ENCODE data around the gene LYRM2.
A peak's percentile ranks its signal among the peaks of the same experiment; 100 is the strongest.
"Not testable (repeated sequence)": the region's sequence is repeated elsewhere in the genome, so short reads cannot be mapped to it uniquely, and the experiment has no call there.

Gene LYRM2

DNA sequence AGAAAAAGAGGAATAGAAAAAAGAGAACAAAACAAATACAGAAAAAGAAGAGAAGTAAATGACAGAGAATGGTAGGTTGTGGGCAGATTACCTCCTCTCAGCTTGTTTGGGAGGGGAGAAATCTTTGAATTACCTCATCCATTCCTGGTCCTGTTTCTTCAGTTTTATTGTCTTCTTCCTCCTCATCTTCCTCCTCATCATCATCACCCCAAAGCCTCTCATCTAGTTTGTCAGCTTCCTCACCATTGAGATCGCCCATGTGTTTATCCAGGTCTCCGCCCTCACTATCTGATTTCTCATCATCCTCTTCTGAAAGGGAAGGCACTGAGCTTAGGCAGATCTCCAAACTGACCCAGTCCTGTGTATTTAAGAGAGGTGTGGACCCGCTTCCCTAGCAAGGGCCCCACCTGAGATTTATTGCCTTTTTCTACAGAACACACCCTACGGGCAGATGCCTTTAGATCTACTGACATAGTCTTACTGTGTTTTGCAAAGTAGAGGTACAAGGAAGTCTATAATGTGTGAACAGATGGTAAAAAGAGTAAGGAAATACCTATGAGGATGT is 24.2 kb upstream of the LYRM2 start:
- Mint-ChIP-seq H3K36me3 (ENCODE audit: low read depth) (peaks cover 35% of the 10 kb centered on the region), H3K27me3 (ENCODE audit: low read depth) (no peaks in the 10 kb centered on the region), H3K4me3 (no peak overlapping the region), H3K27ac (no peak overlapping the region), H3K4me1 (ENCODE audit: low read depth) (no peaks in the 10 kb centered on the region), H3K9me3 (no peaks in the 10 kb centered on the region)

DNA sequence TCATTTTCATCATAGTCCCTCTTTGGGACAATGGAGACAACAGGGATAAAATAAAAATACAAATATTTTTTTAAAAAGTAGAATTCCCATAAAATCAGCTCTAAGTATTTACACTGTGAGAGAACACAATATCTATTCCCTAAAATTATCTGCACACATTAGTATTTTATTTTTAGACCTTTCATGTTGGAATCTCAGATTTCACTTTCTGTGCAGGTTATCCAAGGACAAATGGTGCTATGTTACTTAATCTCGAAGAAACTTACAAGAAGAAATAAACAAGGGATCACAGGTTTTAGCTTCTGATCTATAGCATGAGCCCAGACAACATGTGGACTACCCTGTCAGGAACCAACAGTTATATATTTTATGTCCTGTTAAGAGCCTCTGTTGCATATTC is 23.0 kb upstream of the LYRM2 start:
- H3K36me3 Mint-ChIP-seq (ENCODE audit: low read depth) = peaks cover 39% of the 10 kb centered on the region
- H3K27me3 Mint-ChIP-seq (ENCODE audit: low read depth) = no peaks in the 10 kb centered on the region
- no peak overlapping the region for H3K27ac Mint-ChIP-seq
- no peaks in the 10 kb centered on the region for H3K4me1 Mint-ChIP-seq (ENCODE audit: low read depth)
- H3K4me3 Mint-ChIP-seq = no peak overlapping the region
- no peaks in the 10 kb centered on the region for H3K9me3 Mint-ChIP-seq

DNA sequence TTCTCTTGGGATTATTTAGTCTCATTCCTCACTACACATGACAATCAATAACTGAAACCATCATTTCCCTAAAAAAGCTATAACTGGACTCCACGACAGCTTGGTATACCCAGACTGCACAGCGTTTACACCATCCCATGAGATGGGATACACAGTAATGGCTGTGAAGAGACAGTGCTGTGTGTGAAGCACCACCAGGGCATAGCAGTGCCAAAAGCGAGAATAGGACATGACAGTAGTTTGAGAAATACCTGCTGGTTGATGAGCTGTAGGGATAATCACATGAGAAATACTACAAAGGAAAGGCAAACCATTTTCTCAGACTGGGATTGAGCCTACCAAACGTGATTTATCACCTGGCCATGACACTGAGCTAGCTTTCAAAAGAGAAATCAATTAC is 22.4 kb upstream of the LYRM2 start:
- H3K27ac Mint-ChIP-seq = no peak overlapping the region
- no peaks in the 10 kb centered on the region for H3K9me3 Mint-ChIP-seq
- no peak overlapping the region for H3K4me3 Mint-ChIP-seq
- H3K27me3 Mint-ChIP-seq (ENCODE audit: low read depth) = no peaks in the 10 kb centered on the region
- H3K36me3 Mint-ChIP-seq (ENCODE audit: low read depth) = peaks cover 40% of the 10 kb centered on the region
- no peaks in the 10 kb centered on the region for H3K4me1 Mint-ChIP-seq (ENCODE audit: low read depth)

DNA sequence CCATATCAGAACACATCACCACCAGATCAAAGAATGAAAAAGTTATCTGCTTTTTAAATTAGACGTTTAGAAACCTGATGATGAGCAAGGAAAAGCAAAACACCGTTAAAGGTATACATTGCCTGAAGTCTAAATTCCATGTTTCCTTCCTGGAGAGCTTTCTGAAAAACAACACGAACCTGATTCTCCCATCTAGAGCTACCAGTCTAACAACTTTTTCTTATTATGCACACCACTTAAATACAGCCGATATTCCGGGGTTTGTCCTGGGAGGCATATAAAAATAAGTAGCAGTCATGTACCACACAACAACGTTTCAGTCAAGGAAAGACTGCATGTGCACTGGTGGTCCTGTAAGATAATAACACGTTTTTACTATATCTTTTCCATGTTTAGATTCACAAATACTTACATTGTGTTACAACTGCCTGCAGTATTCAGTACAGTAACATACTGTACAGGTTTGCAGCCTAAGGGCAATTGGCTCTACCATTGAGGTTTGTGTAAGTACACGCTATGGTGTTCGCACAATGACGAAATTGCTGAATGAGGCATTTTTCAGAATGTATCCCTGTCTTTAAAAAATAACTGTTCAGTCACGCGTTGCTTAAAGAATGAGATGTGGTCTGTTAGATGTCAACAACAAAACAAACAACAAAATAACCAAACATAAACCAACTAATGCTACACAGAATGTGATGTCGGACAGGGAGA is 19.1 kb upstream of the LYRM2 start:
- Mint-ChIP-seq H3K4me1 (ENCODE audit: low read depth) (no peaks in the 10 kb centered on the region), H3K4me3 (no peak overlapping the region), H3K9me3 (no peaks in the 10 kb centered on the region), H3K27ac (no peak overlapping the region), H3K27me3 (ENCODE audit: low read depth) (no peaks in the 10 kb centered on the region), H3K36me3 (ENCODE audit: low read depth) (peaks cover 49% of the 10 kb centered on the region)

DNA sequence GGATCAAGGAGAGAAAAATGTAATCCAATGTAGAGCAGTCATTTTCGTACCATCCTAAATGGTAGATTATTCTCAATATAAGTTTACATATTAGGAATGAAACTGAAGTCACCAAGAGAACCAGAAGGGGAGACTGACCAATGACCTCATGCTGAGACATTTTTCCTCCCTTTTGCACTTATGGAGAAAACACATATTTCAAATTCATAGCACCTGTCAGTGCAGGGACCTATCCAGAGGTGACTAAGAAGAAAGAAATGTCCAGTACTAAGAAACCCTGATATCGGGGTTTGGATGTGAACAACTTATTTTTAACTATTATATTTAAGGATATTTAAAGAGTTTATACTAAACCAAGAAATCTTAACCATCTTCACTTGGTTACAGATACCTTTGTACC is 16.6 kb upstream of the LYRM2 start:
- no peaks in the 10 kb centered on the region for H3K27me3 Mint-ChIP-seq (ENCODE audit: low read depth)
- H3K9me3 Mint-ChIP-seq = no peaks in the 10 kb centered on the region
- no peak overlapping the region for H3K27ac Mint-ChIP-seq
- peaks cover 41% of the 10 kb centered on the region for H3K36me3 Mint-ChIP-seq (ENCODE audit: low read depth)
- no peaks in the 10 kb centered on the region for H3K4me1 Mint-ChIP-seq (ENCODE audit: low read depth)
- H3K4me3 Mint-ChIP-seq = no peak overlapping the region

DNA sequence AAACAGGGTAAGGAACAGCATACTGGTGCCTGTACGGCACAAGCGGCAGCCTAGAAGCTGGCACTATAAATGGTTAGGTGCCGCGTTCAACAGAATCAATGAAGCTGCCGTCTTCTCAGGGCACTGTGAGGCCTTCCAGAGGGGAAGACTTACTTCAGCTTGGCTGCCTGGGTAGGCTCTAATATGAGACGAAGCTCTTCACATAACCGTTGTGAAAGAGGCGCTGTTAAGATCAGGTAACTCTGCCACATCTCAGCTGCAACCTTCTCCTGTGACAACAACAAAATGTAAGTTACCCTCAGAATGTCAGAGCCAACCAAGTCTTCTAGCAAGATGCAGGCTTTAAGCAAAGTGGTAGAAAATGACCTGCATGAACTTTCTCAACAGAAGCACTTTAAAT is 12.0 kb upstream of the LYRM2 start:
- Mint-ChIP-seq H3K4me3 (no peak overlapping the region), H3K27ac (no peak overlapping the region), H3K36me3 (ENCODE audit: low read depth) (peaks cover 41% of the 10 kb centered on the region), H3K9me3 (no peaks in the 10 kb centered on the region), H3K27me3 (ENCODE audit: low read depth) (no peaks in the 10 kb centered on the region), H3K4me1 (ENCODE audit: low read depth) (peaks cover 2% of the 10 kb centered on the region)

DNA sequence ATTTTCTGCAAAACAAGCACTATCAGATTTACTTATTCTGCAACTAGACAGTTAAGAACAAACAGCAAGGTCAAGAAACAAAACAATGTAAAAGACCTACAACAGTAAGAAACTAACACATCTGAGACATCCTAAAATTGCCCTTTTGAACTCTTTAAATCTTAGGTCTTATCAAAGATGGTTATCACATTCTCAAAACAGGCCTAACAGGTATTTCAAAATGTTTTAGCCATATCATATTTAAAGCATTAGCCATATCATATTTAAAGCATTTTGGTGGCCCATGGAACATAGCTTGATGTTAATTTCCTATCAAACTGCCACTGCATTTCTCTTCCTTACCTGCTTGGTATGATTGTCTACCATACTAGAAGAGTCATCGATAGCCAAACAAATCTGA is 11.1 kb upstream of the LYRM2 start:
- H3K9me3 Mint-ChIP-seq = no peaks in the 10 kb centered on the region
- peaks cover 5% of the 10 kb centered on the region for H3K4me1 Mint-ChIP-seq (ENCODE audit: low read depth)
- H3K36me3 Mint-ChIP-seq (ENCODE audit: low read depth) = peaks cover 40% of the 10 kb centered on the region
- no peak overlapping the region for H3K4me3 Mint-ChIP-seq
- H3K27me3 Mint-ChIP-seq (ENCODE audit: low read depth) = no peaks in the 10 kb centered on the region
- no peak overlapping the region for H3K27ac Mint-ChIP-seq

DNA sequence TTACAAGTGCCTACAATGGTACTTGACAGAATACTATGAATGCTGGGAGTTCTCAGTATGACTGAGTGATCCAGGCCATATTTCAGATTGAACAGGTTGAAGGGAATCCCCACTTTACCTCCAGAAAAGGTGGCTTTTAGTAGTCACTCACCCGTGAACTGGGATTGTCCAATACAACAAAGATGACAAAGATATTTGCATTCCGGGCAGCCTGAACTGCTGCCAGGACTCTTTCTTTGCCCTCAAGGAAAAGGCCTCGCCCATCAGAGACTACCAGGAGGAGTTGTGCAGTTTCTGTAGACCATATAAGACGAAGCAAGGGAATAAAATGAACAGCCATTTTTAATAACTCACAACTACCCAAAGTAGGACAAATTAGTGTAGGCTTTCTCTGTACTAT is 6.3 kb upstream of the LYRM2 start:
- Mint-ChIP-seq H3K4me3 (no peak overlapping the region), H3K27ac (no peak overlapping the region), H3K27me3 (ENCODE audit: low read depth) (no peaks in the 10 kb centered on the region), H3K4me1 (ENCODE audit: low read depth) (peaks cover 10% of the 10 kb centered on the region), H3K9me3 (no peaks in the 10 kb centered on the region), H3K36me3 (ENCODE audit: low read depth) (peaks cover 45% of the 10 kb centered on the region)

DNA sequence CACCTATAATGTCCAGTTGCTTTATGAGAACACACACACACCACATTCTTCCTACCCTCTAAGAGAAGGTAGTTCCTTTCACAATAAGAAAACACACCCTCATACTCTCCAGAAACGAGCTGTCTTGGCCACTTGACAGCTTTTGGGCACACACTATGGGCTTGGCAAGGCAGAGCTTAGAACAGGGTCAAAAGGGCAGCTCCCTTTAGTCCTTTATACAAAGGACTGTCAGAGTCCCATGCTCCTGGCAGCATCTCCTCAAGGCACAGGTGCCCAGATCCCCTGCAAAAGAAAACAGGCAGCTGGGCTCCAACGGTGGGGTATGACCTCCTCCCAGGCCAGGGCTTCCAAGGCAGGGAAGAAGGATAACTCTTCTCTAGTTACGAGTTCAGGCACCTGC is 4.9 kb upstream of the LYRM2 start:
- Mint-ChIP-seq H3K27me3 (ENCODE audit: low read depth) (no peaks in the 10 kb centered on the region), H3K36me3 (ENCODE audit: low read depth) (peaks cover 46% of the 10 kb centered on the region), H3K27ac (no peak overlapping the region), H3K9me3 (no peaks in the 10 kb centered on the region), H3K4me1 (ENCODE audit: low read depth) (peaks cover 19% of the 10 kb centered on the region), H3K4me3 (no peak overlapping the region)

DNA sequence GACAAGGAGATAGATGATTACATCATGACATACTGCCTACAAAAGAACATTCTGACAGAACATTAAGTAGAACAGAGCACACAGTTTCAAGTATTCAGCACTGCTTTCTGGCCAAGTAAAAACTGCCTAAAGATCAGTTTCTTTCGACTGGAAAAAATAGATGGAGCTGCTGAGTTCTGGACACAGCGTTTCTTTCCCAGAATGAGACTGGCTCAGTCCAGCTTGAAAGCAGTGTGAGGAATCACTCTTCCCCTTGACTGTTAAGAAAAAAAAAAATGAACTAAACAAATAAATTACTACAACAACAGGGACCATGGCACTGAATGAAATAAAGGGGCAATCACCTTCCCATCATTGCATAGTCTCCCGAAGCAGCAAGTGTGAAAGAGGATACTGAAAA is 4.4 kb upstream of the LYRM2 start:
- no peaks in the 10 kb centered on the region for H3K27me3 Mint-ChIP-seq (ENCODE audit: low read depth)
- H3K27ac Mint-ChIP-seq = no peak overlapping the region
- no peaks in the 10 kb centered on the region for H3K9me3 Mint-ChIP-seq
- no peak overlapping the region for H3K4me3 Mint-ChIP-seq
- H3K4me1 Mint-ChIP-seq (ENCODE audit: low read depth) = peaks cover 19% of the 10 kb centered on the region
- peaks cover 48% of the 10 kb centered on the region for H3K36me3 Mint-ChIP-seq (ENCODE audit: low read depth)

DNA sequence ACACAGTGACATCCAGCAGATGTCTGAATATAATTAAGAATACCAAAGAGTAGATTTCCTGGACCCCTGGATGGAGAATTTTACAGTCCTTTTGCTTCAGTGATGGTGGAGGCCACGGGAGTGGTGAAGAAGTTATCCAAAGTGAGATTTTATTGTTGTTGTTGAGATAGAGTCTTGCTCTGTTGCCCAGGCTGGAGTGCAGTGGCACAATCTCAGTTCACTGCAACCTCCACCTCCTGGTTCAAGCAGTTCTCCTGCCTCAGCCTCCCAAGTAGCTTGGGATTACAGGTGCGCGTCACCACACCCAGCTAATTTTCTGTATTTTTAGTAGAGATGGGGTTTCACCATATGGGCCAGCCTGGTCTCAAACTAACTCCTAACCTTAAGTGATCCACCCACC is 3.0 kb upstream of the LYRM2 start:
- H3K9me3 Mint-ChIP-seq; H3K27ac Mint-ChIP-seq; H3K27me3 Mint-ChIP-seq (ENCODE audit: low read depth); H3K4me3 Mint-ChIP-seq: not testable (repeated sequence)
- peaks cover 46% of the 10 kb centered on the region for H3K36me3 Mint-ChIP-seq (ENCODE audit: low read depth)
- peaks cover 21% of the 10 kb centered on the region for H3K4me1 Mint-ChIP-seq (ENCODE audit: low read depth)

DNA sequence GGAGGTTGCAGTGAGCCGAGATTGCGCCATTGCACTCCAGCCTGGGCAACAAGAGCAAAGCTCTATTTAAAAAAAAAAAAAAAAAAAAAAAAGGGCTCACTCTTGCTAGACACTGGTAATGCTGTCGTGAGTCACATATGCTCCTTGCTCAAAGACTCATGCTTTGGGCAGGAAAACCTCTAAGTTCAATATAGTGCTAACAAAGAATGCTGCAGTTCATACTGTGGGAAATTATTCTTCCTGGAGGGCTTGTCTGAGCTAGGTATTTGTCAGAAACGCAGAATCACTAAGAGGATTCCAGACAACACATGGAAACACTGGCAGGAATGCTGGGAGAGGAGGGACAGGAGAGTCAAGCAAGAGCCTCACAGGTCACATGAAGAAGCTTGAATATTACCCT is 2.3 kb upstream of the LYRM2 start:
- Mint-ChIP-seq H3K36me3 (ENCODE audit: low read depth) (peaks cover 48% of the 10 kb centered on the region), H3K4me1 (ENCODE audit: low read depth) (peaks cover 24% of the 10 kb centered on the region), H3K9me3 (no peaks in the 10 kb centered on the region), H3K27me3 (ENCODE audit: low read depth) (no peaks in the 10 kb centered on the region), H3K27ac (peak overlapping the region; percentile 22), H3K4me3 (no peak overlapping the region)

DNA sequence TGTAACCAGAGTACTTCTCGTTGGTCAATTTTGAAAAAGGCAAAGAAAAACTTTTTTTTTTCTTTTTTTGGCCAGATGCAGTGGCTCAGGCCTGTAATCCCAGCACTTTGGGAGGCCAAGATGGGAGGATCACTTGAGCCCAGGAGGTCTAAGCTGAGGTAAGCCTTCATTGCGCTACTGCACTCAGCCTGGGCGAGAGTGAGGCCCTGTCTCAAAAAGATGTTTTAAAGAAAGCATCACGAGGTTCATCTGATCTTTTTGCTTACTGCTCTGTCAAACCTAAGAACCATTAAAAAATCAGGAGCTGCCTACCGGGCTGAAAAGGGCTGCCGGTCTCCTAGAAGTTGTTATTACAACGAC is 607 bp downstream of the LYRM2 start:
- H3K27me3 Mint-ChIP-seq (ENCODE audit: low read depth) = no peaks in the 10 kb centered on the region
- peaks cover 45% of the 10 kb centered on the region for H3K36me3 Mint-ChIP-seq (ENCODE audit: low read depth)
- H3K4me1 Mint-ChIP-seq (ENCODE audit: low read depth) = peaks cover 19% of the 10 kb centered on the region
- peak overlapping the region; percentile 93 for H3K4me3 Mint-ChIP-seq
- peak overlapping the region; percentile 98 for H3K27ac Mint-ChIP-seq
- no peaks in the 10 kb centered on the region for H3K9me3 Mint-ChIP-seq

DNA sequence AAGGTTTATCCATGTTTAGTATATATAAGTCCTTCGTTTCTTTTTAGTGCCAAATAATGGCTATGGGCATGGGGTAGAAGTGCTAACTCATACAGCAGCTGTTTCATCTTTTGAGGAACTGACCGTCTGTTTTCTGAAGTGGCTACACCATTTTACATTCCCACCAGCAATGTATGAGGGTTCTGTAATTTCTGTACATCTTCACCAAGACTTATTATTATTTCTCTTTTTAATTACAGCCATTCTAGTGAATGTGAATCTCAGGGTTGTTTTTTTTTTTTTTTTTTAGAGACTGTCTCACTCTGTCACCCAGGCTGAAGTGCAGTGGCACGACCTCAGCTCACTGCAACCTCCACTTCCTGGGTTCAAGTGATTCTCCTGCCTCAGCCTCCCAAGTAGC is 2.1 kb downstream of the LYRM2 start:
- H3K27ac Mint-ChIP-seq; H3K27me3 Mint-ChIP-seq (ENCODE audit: low read depth); H3K9me3 Mint-ChIP-seq: not testable (repeated sequence)
- Mint-ChIP-seq H3K4me3 (peak overlapping the region; percentile 2), H3K36me3 (ENCODE audit: low read depth) (peaks cover 43% of the 10 kb centered on the region), H3K4me1 (ENCODE audit: low read depth) (peaks cover 19% of the 10 kb centered on the region)

DNA sequence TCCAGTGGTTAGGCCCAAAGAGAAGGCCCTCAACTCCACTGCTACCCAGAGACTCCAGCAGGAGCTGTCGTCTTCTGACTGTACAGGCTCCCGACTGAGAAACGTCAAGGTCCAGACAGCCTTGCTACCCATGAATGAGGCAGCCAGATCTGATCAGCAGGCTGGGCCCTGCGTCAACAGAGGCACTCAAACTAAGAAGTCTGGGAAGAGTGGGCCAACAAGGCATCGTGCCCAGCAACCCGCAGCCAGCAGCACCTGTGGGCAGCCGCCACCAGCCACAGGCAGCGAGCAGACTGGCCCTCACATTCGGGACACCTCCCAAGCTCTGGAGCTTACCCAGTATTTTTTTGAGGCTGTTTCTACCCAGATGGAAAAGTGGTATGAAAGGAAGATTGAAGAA is 8.1 kb downstream of the LYRM2 start:
- Mint-ChIP-seq H3K27me3 (ENCODE audit: low read depth) (no peaks in the 10 kb centered on the region), H3K36me3 (ENCODE audit: low read depth) (peaks cover 18% of the 10 kb centered on the region), H3K27ac (no peak overlapping the region), H3K4me3 (no peak overlapping the region), H3K9me3 (no peaks in the 10 kb centered on the region), H3K4me1 (ENCODE audit: low read depth) (peaks cover 3% of the 10 kb centered on the region)

DNA sequence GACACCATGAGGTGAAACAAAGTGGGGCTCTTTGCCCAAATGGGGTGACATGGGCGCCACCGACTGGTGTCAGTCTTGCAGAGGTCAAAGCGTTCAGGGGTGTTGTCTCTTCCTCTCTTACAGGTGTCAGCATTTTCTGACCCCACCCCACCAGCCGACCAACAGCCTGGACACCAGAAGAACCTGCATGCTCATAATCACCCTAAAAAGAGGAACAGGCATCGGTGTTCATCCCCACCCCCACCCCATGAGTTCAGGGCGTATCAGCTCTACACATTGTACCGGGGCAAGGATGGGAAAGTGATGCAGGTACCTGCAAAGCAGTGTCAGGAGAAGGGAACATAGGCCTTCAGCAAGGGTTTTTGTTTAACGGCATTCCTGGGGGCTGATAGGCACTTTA is 14.8 kb downstream of the LYRM2 start:
- H3K27ac Mint-ChIP-seq = no peak overlapping the region
- H3K27me3 Mint-ChIP-seq (ENCODE audit: low read depth) = no peaks in the 10 kb centered on the region

More for the DNA sequence above, 14.8 kb downstream of the LYRM2 start:
- Mint-ChIP-seq H3K36me3 (ENCODE audit: low read depth) (no peaks in the 10 kb centered on the region), H3K4me1 (ENCODE audit: low read depth) (no peaks in the 10 kb centered on the region), H3K9me3 (no peaks in the 10 kb centered on the region), H3K4me3 (no peak overlapping the region)
